ENCODE measurements around the gene PGA4. TPM values are rescaled to one million over a fixed set of nuclear protein-coding genes. Genes with fewer than 3 reads are reported as not detected.

The PGA4 gene
- total and polyA plus RNA-seq, 2 of the 8 experiments (the other 6 are each of a cell fraction or from before 2014, with no cell fraction given), result 1.3 TPM; not detected in 1

- Histone ChIP-seq H4K8ac (ENCODE audit: extremely low read depth, insufficient read depth, low read length) (no peak overlapping the region), H3K23me2 (ENCODE audit: low read depth, low read length) (no peaks in the 10 kb centered on the region), H4K91ac (replicated peaks; ENCODE audit: insufficient read length, low read length) (no peak overlapping the region), H4K5ac (ENCODE audit: insufficient read length, low read depth, low read length) (no peak overlapping the region), H3K9me3 (ENCODE audit: insufficient read depth in 2 of 2, low read depth in 1 of 2, low read length in 1 of 2) (no peaks in the 10 kb centered on the region), H2BK5ac (ENCODE audit: low read depth, low read length) (no peak overlapping the region), H3K27me3 (replicated peaks in 1 of 4; ENCODE audit: control insufficient read depth in 3 of 4, extremely low read depth in 1 of 4, insufficient read depth in 3 of 4, low read length in 3 of 4) (no peaks in the 10 kb centered on the region), H3K56ac (replicated peaks; ENCODE audit: insufficient read length, low read depth, low read length) (no peak overlapping the region), H3K9ac (replicated peaks in 1 of 4; ENCODE audit: extremely low read depth in 1 of 4, low read depth in 3 of 4, low read length in 3 of 4) (no peak overlapping the region), H3K23ac (ENCODE audit: insufficient read length) (no peak overlapping the region), H3K79me1 (ENCODE audit: low read depth, low read length) (no peaks in the 10 kb centered on the region), H2BK120ac (replicated peaks; ENCODE audit: low read depth, low read length) (no peak overlapping the region), H2AFZ (ENCODE audit: low read length) (no peak overlapping the region), H3K14ac (ENCODE audit: insufficient read length) (no peak overlapping the region), H3K4ac (replicated peaks; ENCODE audit: insufficient read length, low read depth, low read length) (no peak overlapping the region), H3K18ac (ENCODE audit: extremely low read depth, low read length) (no peak overlapping the region), H2BK20ac (ENCODE audit: low read length) (no peak overlapping the region), H3K27ac (ENCODE audit: low read depth, low read length) (no peak overlapping the region), H2BK15ac (ENCODE audit: low read length) (no peak overlapping the region), H4K20me1 (replicated peaks in 1 of 2; ENCODE audit: control insufficient read depth in 1 of 2, insufficient read depth in 2 of 2, low read length in 2 of 2) (no peaks in the 10 kb centered on the region), H2AK5ac (ENCODE audit: low read depth, low read length) (no peak overlapping the region), H3K79me2 (ENCODE audit: control insufficient read depth in 1 of 2, insufficient read depth in 2 of 2, low read length in 2 of 2) (no peaks in the 10 kb centered on the region), H3K4me1 (replicated peaks in 1 of 4; ENCODE audit: control insufficient read depth in 3 of 4, insufficient read depth in 4 of 4, low read length in 3 of 4) (no peaks in the 10 kb centered on the region), H3K4me2 (ENCODE audit: insufficient read depth in 1 of 2, low read depth in 2 of 2, low read length in 2 of 2) (no peak overlapping the region), H2BK12ac (ENCODE audit: low read depth, low read length) (no peak overlapping the region), H3K36me3 (ENCODE audit: control insufficient read depth in 2 of 4, insufficient read depth in 4 of 4, low read length in 3 of 4) (no peaks in the 10 kb centered on the region), H3K4me3 (ENCODE audit: extremely low read depth in 1 of 4, insufficient read depth in 2 of 4, low read depth in 3 of 4, low read length in 4 of 4) (no peak overlapping the region)
- TF ChIP-seq BRCA1 (IDR thresholded peaks at IDR 0.05; ENCODE audit: low read depth, low read length) (no peak), PHF8 (conservative IDR thresholded peaks at IDR 0.05; ENCODE audit: low read depth, low read length) (no peak), NRF1 (IDR thresholded peaks at IDR 0.05; ENCODE audit: low read depth, low read length) (no peak), CHD2 (IDR thresholded peaks at IDR 0.05; ENCODE audit: low read length) (no peak), CEBPB (IDR thresholded peaks at IDR 0.05; ENCODE audit: low read depth, low read length) (no peak), EGR1 (IDR thresholded peaks at IDR 0.05; ENCODE audit: borderline replicate concordance, low read depth, low read length) (no peak), NANOG (IDR thresholded peaks at IDR 0.05; ENCODE audit: insufficient read depth, low read depth, low read length, poor library complexity, severe bottlenecking) (no peak), KDM4A (IDR thresholded peaks at IDR 0.05; ENCODE audit: low read depth, low read length, severe bottlenecking) (no peak)
- DNase-seq (ENCODE audit: low read depth in 1 of 2, low spot score in 2 of 2), result no peak
- CTCF ChIA-PET (ENCODE audit: partially characterized antibody), result interaction anchor here (1.5 to 1.6 kb wide), 2 partner anchors 13 to 14 kb away, joined by 4 to 5 read pairs; no protein-coding TSS in a partner anchor
- WGBS, 2 experiments (ENCODE audit: extremely low coverage in 1 of 2, insufficient coverage in 1 of 2, insufficient read length in 1 of 2, insufficient replicate concordance in 2 of 2, low coverage in 1 of 2, low lambda C conversion rate in 2 of 2, missing lambda C conversion rate in 1 of 2), result 80% methylated on average over 4 of the region's 4 CpGs; no CpG with 5 or more reads in 1 of the 2 experiments
- POLR2A ChIA-PET (ENCODE audit: partially characterized antibody), result no interaction called here
- FAIRE-seq, result no peak
These were observed 38.5 kb upstream of the PGA4 start for GRCh38 chr11:61183645-61184044.
